ENCODE results near the gene ZNF280A. TPM values are rescaled to one million over a fixed set of nuclear protein-coding genes. Genes with fewer than 3 reads are reported as not detected.
A peak's percentile ranks its signal among the peaks of the same experiment; 100 is the strongest.

ZNF280A gene
- total RNA-seq, 1 donor from 2014 or later, result 0.09 TPM

- no peak overlapping the region for H3K27ac Mint-ChIP-seq (ENCODE audit: unreplicated experiment)
- H3K4me3 Mint-ChIP-seq (ENCODE audit: unreplicated experiment), result no peak overlapping the region
- H3K27me3 ChIP-seq (ENCODE audit: insufficient read depth, low read length), result peaks cover 3% of the 10 kb centered on the region
- peaks cover 17% of the 10 kb centered on the region for H3K9me3 Mint-ChIP-seq (ENCODE audit: unreplicated experiment)
- H3K4me1 Mint-ChIP-seq (ENCODE audit: low read depth, unreplicated experiment), result no peaks in the 10 kb centered on the region
- H3K36me3 Mint-ChIP-seq (ENCODE audit: low read depth, unreplicated experiment), result peaks cover under 1% of the 10 kb centered on the region
- H3K27me3 Mint-ChIP-seq (ENCODE audit: low read depth, unreplicated experiment), result peaks cover 48% of the 10 kb centered on the region
- H2AFZ ChIP-seq (ENCODE audit: low read depth, low read length), result no peak overlapping the region
- H3K4me1 ChIP-seq (ENCODE audit: insufficient read depth, low read length), result no peaks in the 10 kb centered on the region
- no peak overlapping the region for H3K27ac ChIP-seq (ENCODE audit: low read depth, low read length)
- TF ChIP-seq EZH2 (IDR thresholded peaks at IDR 0.05; ENCODE audit: insufficient read depth, low read length) (no peak), CTCF (IDR thresholded peaks at IDR 0.05; ENCODE audit: insufficient read depth, low read depth, low read length) (peak; percentile 61)
- DNase-seq (ENCODE audit: low read depth) (peak; percentile 20), FAIRE-seq (no peak)
- H3K4me2 ChIP-seq (ENCODE audit: low read length), result no peak overlapping the region
- no peaks in the 10 kb centered on the region for H3K79me2 ChIP-seq (ENCODE audit: insufficient read depth, low read length)
- peaks cover 12% of the 10 kb centered on the region for H3K9me3 ChIP-seq (ENCODE audit: insufficient read depth, low read depth, low read length)
- no peaks in the 10 kb centered on the region for H4K20me1 ChIP-seq (ENCODE audit: insufficient read depth, low read length)
- H3K4me3 ChIP-seq (ENCODE audit: insufficient read depth, low read depth, low read length), result no peak overlapping the region
- no peak overlapping the region for H3K9ac ChIP-seq (ENCODE audit: low read length)
- no peaks in the 10 kb centered on the region for H3K36me3 ChIP-seq (ENCODE audit: insufficient read depth, low read length)
Observed at GRCh38 chr22:22463855-22464540, 56.1 kb downstream of the ZNF280A start.

Other genes starting within 250 kb of the ZNF280A start
- gene ZNF280B, start 11.5 kb downstream of the ZNF280A start, total RNA-seq, result 4.0 and 4.7 TPM in 2 replicates
- gene PRAME, start 39.0 kb upstream of the ZNF280A start, total RNA-seq, result not detected in 2 replicates
- gene GGTLC2, start 124.3 kb upstream of the ZNF280A start, total RNA-seq, result not detected in 2 replicates